Osteoblast (primary cell): ENCODE results near the gene BYSL. TPM values are rescaled to one million over a fixed set of nuclear protein-coding genes. Genes with fewer than 3 reads are reported as not detected.

Experiments used
- DNase-seq: peaks from one replicate; pipeline ENCODE4 v3.0.0; 2011; ENCODE audit warnings: low spot score, mixed read lengths; ENCODE audit not compliant: insufficient read length; ENCODE audit errors: missing footprints
- H2AFZ ChIP-seq: 2 replicates; pipeline ENCODE4 v1.6.0; 2011; ENCODE audit warnings: mild to moderate bottlenecking, low read length
- H3K27ac ChIP-seq: 2 replicates; pipeline ENCODE4 v1.5.1; 2011; ENCODE audit warnings: mild to moderate bottlenecking, low read depth, low read length, moderate library complexity
- H3K27me3 ChIP-seq: 2 replicates; pipeline ENCODE4 v1.6.0; 2012; ENCODE audit warnings: mild to moderate bottlenecking, control low read depth, inconsistent platforms, low read length, moderate library complexity; ENCODE audit not compliant: insufficient read depth
- H3K36me3 ChIP-seq: 2 replicates; pipeline ENCODE4 v1.5.1; 2011; ENCODE audit warnings: mild to moderate bottlenecking, low read length, control low read depth, moderate library complexity; ENCODE audit not compliant: insufficient read depth
- H3K4me1 ChIP-seq: 2 replicates; pipeline ENCODE4 v1.5.1; 2011; ENCODE audit warnings: mild to moderate bottlenecking, low read length, control low read depth, moderate library complexity; ENCODE audit not compliant: insufficient read depth
- H3K4me2 ChIP-seq: 2 replicates; pipeline ENCODE4 v1.6.0; 2011; ENCODE audit warnings: mild to moderate bottlenecking, low read length; ENCODE audit not compliant: insufficient read depth
- H3K4me3 ChIP-seq: fragments of 200-600 bp; sonication (generic); 3 replicates; pipeline ENCODE4 v1.5.1; 2012; ENCODE audit warnings: mild to moderate bottlenecking, low read length, inconsistent platforms; ENCODE audit not compliant: insufficient read depth
- H3K79me2 ChIP-seq: 2 replicates; pipeline ENCODE4 v1.6.0; 2012; ENCODE audit warnings: mild to moderate bottlenecking, low read length, control low read depth, inconsistent platforms; ENCODE audit not compliant: insufficient read depth
- H3K9me3 ChIP-seq: 2 replicates; pipeline ENCODE4 v1.5.1; 2011; ENCODE audit warnings: low read depth, low read length, control low read depth
- H4K20me1 ChIP-seq: 2 replicates; pipeline ENCODE4 v1.6.0; 2012; ENCODE audit warnings: mild to moderate bottlenecking, low read length, control low read depth; ENCODE audit not compliant: insufficient read depth
- total RNA-seq: library from RNA; depleted of rRNA; stranded (reverse); fragments of >200 nt; gene quantifications from 2 replicates; pipeline ENCODE4 v1.2.3, GENCODE V29; 2012
- TF ChIP-seq, protein P1 (sequence below): IDR thresholded peaks from 2 replicates; pipeline ENCODE4 v1.5.1; 2011; ENCODE audit warnings: mild to moderate bottlenecking, low read depth, low read length, moderate library complexity; ENCODE audit errors: extremely low read depth

BYSL gene
- total RNA-seq, 1 donor, result 11.6 TPM

DNA sequence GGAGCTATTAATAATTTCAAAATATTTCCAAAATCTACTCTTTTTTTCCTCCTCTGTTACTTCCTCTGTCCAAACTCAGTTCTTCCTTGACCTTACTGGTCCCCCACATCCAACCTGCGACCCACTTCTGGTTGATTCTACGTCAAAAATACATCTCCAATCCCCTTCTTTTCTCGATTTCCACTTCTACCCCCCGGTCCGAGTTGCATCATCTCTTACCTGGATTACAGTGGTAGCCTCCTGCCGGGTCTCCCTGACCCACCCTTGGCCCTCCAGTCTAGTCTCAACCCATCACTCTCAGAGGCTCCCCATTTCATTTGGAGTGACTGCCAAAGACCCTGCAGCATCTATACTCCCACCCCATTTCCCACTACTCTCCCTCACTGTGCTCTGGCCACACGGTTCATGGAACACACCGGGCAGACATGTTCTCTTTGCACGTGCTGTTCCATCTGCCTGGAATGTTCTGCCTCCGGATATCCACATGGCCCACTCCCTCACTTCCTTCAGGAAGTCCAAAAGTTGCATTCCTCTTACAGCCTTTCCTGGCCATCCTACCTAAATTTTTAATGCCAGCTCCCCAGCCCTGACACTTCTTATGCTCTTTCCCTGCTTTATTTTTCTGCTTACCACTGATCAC is 26.4 kb downstream of the BYSL start:
- no peaks in the 10 kb centered on the region for H3K4me1 ChIP-seq
- H2AFZ ChIP-seq, result no peak overlapping the region
- no peaks in the 10 kb centered on the region for H3K9me3 ChIP-seq
- H4K20me1 ChIP-seq, result no peaks in the 10 kb centered on the region
- H3K79me2 ChIP-seq, result no peaks in the 10 kb centered on the region
- peak; percentile 76 for DNase-seq
- no peaks in the 10 kb centered on the region for H3K36me3 ChIP-seq
- no peak overlapping the region for H3K4me3 ChIP-seq
- no peak overlapping the region for H3K4me2 ChIP-seq
- H3K27ac ChIP-seq, result no peak overlapping the region
- no peaks in the 10 kb centered on the region for H3K27me3 ChIP-seq
- TF ChIP-seq, protein P1, sequence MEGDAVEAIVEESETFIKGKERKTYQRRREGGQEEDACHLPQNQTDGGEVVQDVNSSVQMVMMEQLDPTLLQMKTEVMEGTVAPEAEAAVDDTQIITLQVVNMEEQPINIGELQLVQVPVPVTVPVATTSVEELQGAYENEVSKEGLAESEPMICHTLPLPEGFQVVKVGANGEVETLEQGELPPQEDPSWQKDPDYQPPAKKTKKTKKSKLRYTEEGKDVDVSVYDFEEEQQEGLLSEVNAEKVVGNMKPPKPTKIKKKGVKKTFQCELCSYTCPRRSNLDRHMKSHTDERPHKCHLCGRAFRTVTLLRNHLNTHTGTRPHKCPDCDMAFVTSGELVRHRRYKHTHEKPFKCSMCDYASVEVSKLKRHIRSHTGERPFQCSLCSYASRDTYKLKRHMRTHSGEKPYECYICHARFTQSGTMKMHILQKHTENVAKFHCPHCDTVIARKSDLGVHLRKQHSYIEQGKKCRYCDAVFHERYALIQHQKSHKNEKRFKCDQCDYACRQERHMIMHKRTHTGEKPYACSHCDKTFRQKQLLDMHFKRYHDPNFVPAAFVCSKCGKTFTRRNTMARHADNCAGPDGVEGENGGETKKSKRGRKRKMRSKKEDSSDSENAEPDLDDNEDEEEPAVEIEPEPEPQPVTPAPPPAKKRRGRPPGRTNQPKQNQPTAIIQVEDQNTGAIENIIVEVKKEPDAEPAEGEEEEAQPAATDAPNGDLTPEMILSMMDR, result no peak

- Histone ChIP-seq H3K27me3 (no peaks in the 10 kb centered on the region), H3K79me2 (no peaks in the 10 kb centered on the region), H3K36me3 (no peaks in the 10 kb centered on the region), H3K4me3 (no peak overlapping the region), H4K20me1 (no peaks in the 10 kb centered on the region), H3K4me2 (no peak overlapping the region), H3K27ac (no peak overlapping the region), H3K9me3 (no peaks in the 10 kb centered on the region), H3K4me1 (no peaks in the 10 kb centered on the region), H2AFZ (no peak overlapping the region)
- DNase-seq, result no peak
- TF ChIP-seq, protein P1, result no peak
Observed at GRCh38 chr6:41954668-41955067, 33.4 kb downstream of the BYSL start.

DNA sequence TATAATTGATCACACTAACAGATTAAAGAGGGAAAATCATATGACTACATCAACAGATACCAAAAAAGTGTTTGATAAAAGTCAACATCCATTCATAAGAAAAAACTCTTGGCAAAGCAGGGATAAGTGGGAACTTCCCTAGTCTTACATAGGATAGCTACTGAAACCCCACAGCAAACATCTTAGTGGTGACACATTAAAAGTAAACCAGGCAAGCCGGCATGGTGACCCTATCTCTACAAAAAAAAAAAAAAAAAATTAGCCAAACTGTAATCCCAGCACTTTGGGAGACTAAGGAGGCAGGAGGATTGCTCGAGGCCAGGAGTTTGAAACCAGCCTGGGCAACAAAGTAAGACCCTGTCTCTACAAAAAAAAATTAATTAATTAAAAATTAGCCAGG is 34.1 kb downstream of the BYSL start:
- Histone ChIP-seq H3K9me3 (no peaks in the 10 kb centered on the region), H3K4me3 (no peak overlapping the region), H3K27ac (no peak overlapping the region), H3K27me3 (no peaks in the 10 kb centered on the region), H3K79me2 (no peaks in the 10 kb centered on the region), H3K36me3 (no peaks in the 10 kb centered on the region), H4K20me1 (no peaks in the 10 kb centered on the region), H2AFZ (no peak overlapping the region), H3K4me1 (no peaks in the 10 kb centered on the region), H3K4me2 (no peak overlapping the region)
- no peak for DNase-seq
- TF ChIP-seq, protein P1, result no peak

- H3K4me2 ChIP-seq, result no peak overlapping the region
- DNase-seq, result no peak
- no peaks in the 10 kb centered on the region for H3K4me1 ChIP-seq
- no peaks in the 10 kb centered on the region for H3K79me2 ChIP-seq
- H4K20me1 ChIP-seq, result no peaks in the 10 kb centered on the region
- TF ChIP-seq, protein P1, result no peak
- H2AFZ ChIP-seq, result no peak overlapping the region
- no peaks in the 10 kb centered on the region for H3K36me3 ChIP-seq
- no peaks in the 10 kb centered on the region for H3K9me3 ChIP-seq
- no peak overlapping the region for H3K4me3 ChIP-seq
- H3K27me3 ChIP-seq, result no peaks in the 10 kb centered on the region
- no peak overlapping the region for H3K27ac ChIP-seq
Observed at GRCh38 chr6:41957117-41957516, 35.8 kb downstream of the BYSL start.
